B cell (primary cell): ENCODE results near the gene PARS2.

Experiments
- CTCF ChIP-seq: fragments of 200-600 bp; IDR thresholded peaks from one replicate; pipeline ENCODE4 v1.8.0; 2022; ENCODE audit warnings: antibody characterized with exemption, mild to moderate bottlenecking
- EZH2 ChIP-seq: IDR thresholded peaks from 2 replicates; pipeline ENCODE4 v1.6.1; 2012; ENCODE audit warnings: borderline replicate concordance, low read depth, mild to moderate bottlenecking, moderate library complexity, low read length; ENCODE audit not compliant: insufficient read depth, poor library complexity, severe bottlenecking

GRCh38 chr1:54800041-54800898, 35.9 kb upstream of the PARS2 start:
- no peak for TF ChIP-seq EZH2
- no peak for TF ChIP-seq CTCF
